ENCODE data around the gene WNT1.

The WNT1 gene

DNA sequence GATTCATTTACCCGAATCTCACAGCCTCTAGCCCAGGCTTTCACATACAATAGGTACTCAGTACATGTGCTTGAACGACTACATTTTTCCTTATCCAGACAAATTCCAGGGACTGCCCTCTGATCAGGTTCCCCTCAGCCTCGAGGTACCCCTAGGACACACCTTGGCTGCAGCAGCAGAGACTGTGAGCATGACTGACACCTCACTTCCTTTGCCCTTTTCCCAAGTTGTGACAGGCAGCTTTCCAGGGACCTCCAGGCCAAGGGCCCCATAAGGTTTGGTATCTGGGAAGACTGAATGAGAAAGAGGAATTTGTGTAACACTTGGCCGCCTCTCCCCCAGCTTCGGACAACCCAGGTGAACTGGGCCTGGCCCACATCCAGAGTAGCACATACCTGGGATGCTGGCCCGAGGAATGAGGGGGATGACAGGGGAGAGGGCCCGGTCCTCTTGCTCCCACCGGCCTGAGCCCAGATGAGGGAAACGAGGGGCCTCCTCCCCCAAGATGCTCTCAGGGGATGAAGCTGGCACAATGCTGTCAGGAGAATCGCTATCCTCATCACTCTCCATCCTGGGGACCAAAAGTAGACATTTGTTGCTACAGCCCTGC, 50.6 kb downstream of the WNT1 start:
- no peak for DNase-seq (ENCODE audit: low spot score)

DNA sequence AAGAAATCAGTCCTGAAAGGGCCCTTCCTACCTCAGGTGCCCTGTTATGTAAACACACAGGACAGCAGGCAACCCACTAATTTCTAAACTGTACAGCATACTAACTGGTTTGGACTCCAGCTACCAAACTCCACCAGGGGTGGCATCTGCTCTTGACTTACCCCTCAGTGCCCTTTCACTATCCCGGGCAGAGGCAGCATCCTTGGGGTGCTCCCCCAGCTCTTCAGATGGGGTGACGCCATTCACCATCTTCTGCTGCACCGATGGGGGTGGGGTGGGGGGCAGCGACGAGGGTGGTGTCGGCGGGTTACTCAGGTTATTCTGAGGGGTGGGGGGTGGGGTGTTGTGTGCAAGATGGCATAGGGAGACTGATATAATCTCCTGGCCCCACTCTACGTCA, 52.0 kb downstream of the WNT1 start:
- DNase-seq (ENCODE audit: low spot score) = no peak

DNA sequence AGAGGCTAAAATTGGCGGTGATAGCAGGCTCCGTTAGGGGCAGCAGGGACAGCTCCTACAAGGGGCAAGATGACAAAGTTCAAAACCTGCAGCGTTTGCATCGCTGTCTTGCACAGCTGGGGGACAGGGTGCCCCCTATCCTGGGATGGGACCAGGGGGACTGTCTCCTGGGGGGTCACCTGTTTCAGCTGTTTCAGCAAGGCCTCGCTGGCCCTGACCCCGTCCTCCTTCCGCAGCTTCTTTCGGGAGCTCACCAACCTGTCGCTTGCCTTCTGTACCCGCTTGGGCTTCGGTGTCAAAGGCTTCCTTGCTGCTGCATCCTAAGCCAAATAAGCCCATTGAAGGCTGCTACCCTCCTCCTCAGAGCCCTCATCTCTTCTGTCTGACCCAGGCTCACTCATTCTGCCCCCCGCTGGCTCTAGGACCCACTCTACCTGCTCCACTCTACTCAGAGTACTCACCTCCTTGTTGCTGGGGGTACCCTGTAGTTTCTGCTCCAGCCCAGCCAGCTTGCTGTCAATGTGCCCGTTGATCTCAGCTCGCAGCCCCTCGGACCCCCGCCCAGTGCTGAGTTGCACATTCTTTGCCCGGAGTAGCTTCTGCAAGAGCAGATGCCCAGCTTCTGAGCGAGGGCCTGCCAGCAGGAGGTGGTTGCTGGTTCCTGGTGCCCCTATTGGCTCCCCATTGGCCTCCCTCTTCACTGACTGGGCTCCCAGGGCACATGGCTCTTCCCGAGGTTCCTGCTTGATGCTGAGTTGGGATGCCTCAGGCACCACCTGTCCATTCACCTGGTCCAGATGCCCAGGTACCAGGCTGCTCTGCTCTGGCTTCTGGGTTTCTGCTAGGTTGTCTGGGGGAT, 52.8 kb downstream of the WNT1 start:
- DNase-seq (ENCODE audit: low spot score) = no peak

DNA sequence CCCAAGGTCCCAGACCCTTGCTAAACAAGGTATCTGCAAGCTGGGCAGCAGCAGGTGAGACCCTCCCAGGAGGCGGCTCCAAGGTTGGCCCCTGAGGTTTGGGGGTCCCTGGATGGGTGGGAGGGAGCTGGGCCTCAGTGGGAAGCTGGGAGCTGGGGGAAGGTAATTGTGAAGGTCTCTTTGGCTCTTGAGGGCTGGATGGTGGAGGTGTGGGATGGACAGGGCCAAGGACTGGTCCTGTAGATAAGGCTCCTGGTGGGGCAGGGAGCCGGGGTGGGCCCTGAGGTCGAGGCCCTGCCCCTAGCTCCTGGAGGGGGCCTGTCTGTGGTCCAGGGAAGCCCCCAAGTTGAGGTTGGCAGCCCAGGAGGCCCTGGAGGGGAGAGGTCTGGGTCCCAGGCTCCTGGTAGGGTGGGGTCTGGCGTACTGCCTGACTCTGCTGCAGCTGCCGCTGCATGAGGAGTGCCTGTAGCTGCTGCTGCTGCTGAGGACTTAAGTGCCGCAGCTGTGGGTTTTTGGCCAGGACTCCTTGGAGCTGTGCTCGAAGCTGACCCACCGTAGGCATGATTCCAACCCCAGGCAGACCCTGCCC, 53.5 kb downstream of the WNT1 start:
- DNase-seq (ENCODE audit: low spot score) = no peak
